Measurements from ENCODE around the gene PDHX.

PDHX gene

DNA sequence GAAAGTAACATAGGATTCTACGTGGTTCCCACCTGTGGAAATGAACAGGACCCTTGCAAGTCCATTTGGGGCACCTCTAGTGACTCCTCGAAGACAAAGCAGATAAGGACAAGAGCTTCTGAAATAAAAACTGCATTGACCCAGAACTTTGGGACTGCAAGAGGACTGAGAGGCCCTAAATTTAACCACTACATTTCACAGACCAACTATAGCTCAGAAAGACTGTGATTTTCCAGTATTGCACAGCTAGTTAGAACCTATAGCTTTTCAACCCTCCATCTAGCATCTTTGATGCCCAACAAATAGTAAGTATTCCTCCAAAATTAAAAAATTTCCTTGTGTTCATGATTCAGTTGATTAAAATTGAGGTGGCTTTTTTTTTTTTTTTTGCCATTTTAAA lies 114.9 kb downstream of the PDHX start:
- no peaks in the 10 kb centered on the region for H3K36me3 ChIP-seq (ENCODE audit: insufficient read depth, low read length)
- no peaks in the 10 kb centered on the region for H3K27me3 ChIP-seq (ENCODE audit: insufficient read depth, low read length)
- no peak overlapping the region for H3K4me3 ChIP-seq (ENCODE audit: low read length)
- H3K4me1 ChIP-seq (ENCODE audit: insufficient read depth, low read length) = no peaks in the 10 kb centered on the region
- H3K9me3 ChIP-seq (ENCODE audit: low read length) = no peaks in the 10 kb centered on the region
- H2AFZ ChIP-seq (ENCODE audit: low read depth, low read length) = no peak overlapping the region

- Histone ChIP-seq H3K4me3 (ENCODE audit: low read length) (no peak overlapping the region), H3K4me1 (ENCODE audit: insufficient read depth, low read length) (no peaks in the 10 kb centered on the region), H2AFZ (ENCODE audit: low read depth, low read length) (no peak overlapping the region), H3K27me3 (ENCODE audit: insufficient read depth, low read length) (no peaks in the 10 kb centered on the region), H3K36me3 (ENCODE audit: insufficient read depth, low read length) (no peaks in the 10 kb centered on the region), H3K9me3 (ENCODE audit: low read length) (no peaks in the 10 kb centered on the region)
These were observed 115.4 kb downstream of the PDHX start for GRCh38 chr11:35031867-35032266.

DNA sequence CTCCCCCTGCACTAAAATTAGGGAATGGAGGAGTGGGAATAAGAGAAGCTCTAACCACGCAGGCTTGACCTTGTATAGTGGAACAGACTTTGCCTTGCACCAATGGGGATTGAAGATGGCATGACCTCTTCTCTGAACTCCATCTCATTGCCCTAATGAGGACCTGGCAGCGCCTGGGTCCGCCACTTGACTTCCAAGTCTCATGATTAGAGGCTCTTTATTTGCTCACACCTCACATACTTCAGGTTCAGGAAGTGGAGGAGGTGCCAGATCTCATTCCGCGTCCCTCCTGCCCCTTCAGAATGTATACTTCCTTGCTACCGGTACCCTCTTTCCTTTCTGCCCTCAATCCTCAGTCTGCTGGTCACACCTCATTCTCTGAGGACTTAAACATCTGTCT lies 116.6 kb downstream of the PDHX start:
- Histone ChIP-seq H3K4me3 (ENCODE audit: low read length) (no peak overlapping the region), H3K27me3 (ENCODE audit: insufficient read depth, low read length) (no peaks in the 10 kb centered on the region), H3K4me1 (ENCODE audit: insufficient read depth, low read length) (no peaks in the 10 kb centered on the region), H3K9me3 (ENCODE audit: low read length) (peaks cover 3% of the 10 kb centered on the region), H2AFZ (ENCODE audit: low read depth, low read length) (no peak overlapping the region), H3K36me3 (ENCODE audit: insufficient read depth, low read length) (no peaks in the 10 kb centered on the region)

DNA sequence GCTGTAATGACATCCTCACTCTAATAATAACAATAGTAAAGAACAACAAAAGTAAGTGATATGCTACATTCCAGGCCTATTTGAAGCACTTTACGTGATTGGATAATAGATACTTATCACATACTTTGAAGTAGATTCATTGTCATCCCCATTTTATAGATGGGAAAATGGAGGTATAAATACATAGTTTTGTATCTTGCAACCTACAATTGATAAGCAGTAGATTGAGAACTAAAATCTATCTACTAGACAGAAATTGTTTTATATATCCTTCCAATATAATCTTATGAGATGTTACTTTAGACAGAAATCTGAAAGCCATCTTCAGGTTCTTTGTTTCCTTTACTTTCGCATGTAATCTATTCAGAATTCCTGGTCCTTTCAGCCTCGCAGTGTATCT lies 118.0 kb downstream of the PDHX start:
- Histone ChIP-seq H3K27me3 (ENCODE audit: insufficient read depth, low read length) (no peaks in the 10 kb centered on the region), H3K4me3 (ENCODE audit: low read length) (no peak overlapping the region), H3K9me3 (ENCODE audit: low read length) (peaks cover 3% of the 10 kb centered on the region), H3K4me1 (ENCODE audit: insufficient read depth, low read length) (no peaks in the 10 kb centered on the region), H3K36me3 (ENCODE audit: insufficient read depth, low read length) (no peaks in the 10 kb centered on the region), H2AFZ (ENCODE audit: low read depth, low read length) (no peak overlapping the region)

- Histone ChIP-seq H3K4me1 (ENCODE audit: insufficient read depth, low read length) (no peaks in the 10 kb centered on the region), H3K36me3 (ENCODE audit: insufficient read depth, low read length) (no peaks in the 10 kb centered on the region), H3K9me3 (ENCODE audit: low read length) (peaks cover 3% of the 10 kb centered on the region), H2AFZ (ENCODE audit: low read depth, low read length) (no peak overlapping the region), H3K27me3 (ENCODE audit: insufficient read depth, low read length) (no peaks in the 10 kb centered on the region), H3K4me3 (ENCODE audit: low read length) (no peak overlapping the region)
These were observed 119.5 kb downstream of the PDHX start for GRCh38 chr11:35035894-35036408.

GRCh38 chr11:35036639-35037038 lies 120.2 kb downstream of the PDHX start:
- H2AFZ ChIP-seq (ENCODE audit: low read depth, low read length) = no peak overlapping the region
- no peak overlapping the region for H3K4me3 ChIP-seq (ENCODE audit: low read length)
- H3K4me1 ChIP-seq (ENCODE audit: insufficient read depth, low read length) = no peaks in the 10 kb centered on the region
- H3K9me3 ChIP-seq (ENCODE audit: low read length) = peaks cover 3% of the 10 kb centered on the region
- no peaks in the 10 kb centered on the region for H3K27me3 ChIP-seq (ENCODE audit: insufficient read depth, low read length)
- H3K36me3 ChIP-seq (ENCODE audit: insufficient read depth, low read length) = no peaks in the 10 kb centered on the region

DNA sequence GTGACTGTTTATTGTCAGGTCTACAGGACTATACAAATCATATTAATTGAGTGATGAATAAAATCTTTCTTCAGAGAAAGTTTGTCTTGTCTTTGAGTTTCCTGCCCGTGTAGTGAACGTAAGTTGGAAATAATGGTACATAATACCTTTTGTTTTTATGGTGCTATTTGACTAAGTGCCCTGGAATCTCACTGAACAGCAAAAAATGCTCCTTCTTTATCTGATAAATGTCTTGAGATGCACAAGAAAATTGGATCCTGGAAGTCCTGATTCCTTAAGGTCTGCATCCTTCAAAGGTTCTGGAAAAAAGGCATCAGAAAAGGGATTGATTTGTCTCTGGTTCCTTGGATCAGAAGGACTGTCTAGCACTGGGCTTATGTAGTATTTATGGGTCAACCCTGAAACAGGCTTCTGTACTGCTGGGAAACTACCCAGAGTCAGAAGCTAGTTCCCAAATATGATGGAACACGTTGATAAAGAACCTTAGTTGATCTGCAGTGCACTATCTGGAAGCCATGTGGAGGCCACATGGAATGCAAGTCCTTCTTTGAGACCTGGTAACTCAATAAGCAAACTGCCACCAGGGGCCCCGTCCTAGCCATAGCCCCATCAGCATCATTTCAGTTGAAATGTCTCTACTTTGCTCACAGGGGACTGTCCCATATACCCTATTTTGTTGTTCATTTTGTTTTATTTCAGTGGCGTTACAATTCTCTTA lies 122.0 kb downstream of the PDHX start:
- Histone ChIP-seq H3K4me1 (ENCODE audit: insufficient read depth, low read length) (no peaks in the 10 kb centered on the region), H3K27me3 (ENCODE audit: insufficient read depth, low read length) (no peaks in the 10 kb centered on the region), H3K9me3 (ENCODE audit: low read length) (peaks cover 3% of the 10 kb centered on the region), H3K36me3 (ENCODE audit: insufficient read depth, low read length) (no peaks in the 10 kb centered on the region), H2AFZ (ENCODE audit: low read depth, low read length) (no peak overlapping the region), H3K4me3 (ENCODE audit: low read length) (no peak overlapping the region)

DNA sequence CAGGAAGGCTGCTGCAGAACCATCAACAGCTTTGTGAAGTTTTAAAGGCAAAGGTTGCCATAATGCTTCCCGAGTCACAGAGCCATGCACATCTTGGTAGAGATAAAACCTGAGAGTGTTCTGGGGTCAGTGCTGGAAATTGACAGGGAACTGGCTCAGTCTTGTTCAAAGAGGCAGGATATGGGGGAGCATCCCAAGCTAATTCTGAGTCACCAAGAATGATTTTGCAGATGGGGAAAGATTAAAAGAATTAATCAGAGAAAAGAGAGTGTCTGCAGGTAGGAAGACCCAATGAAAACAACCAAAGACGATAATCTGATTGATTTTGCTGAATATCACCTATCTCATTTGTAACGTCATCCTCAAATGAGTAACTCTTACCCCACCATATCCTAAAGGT lies 122.7 kb downstream of the PDHX start:
- Histone ChIP-seq H3K9me3 (ENCODE audit: low read length) (peaks cover 3% of the 10 kb centered on the region), H2AFZ (ENCODE audit: low read depth, low read length) (no peak overlapping the region), H3K4me1 (ENCODE audit: insufficient read depth, low read length) (no peaks in the 10 kb centered on the region), H3K27me3 (ENCODE audit: insufficient read depth, low read length) (no peaks in the 10 kb centered on the region), H3K4me3 (ENCODE audit: low read length) (no peak overlapping the region), H3K36me3 (ENCODE audit: insufficient read depth, low read length) (no peaks in the 10 kb centered on the region)

- Histone ChIP-seq H3K9me3 (ENCODE audit: low read length) (peaks cover 3% of the 10 kb centered on the region), H3K27me3 (ENCODE audit: insufficient read depth, low read length) (no peaks in the 10 kb centered on the region), H3K36me3 (ENCODE audit: insufficient read depth, low read length) (no peaks in the 10 kb centered on the region), H3K4me3 (ENCODE audit: low read length) (no peak overlapping the region), H2AFZ (ENCODE audit: low read depth, low read length) (no peak overlapping the region), H3K4me1 (ENCODE audit: insufficient read depth, low read length) (peaks cover 2% of the 10 kb centered on the region)
These were observed 124.0 kb downstream of the PDHX start for GRCh38 chr11:35040221-35040942.

GRCh38 chr11:35041070-35041554 lies 124.7 kb downstream of the PDHX start:
- H3K4me1 ChIP-seq (ENCODE audit: insufficient read depth, low read length) = peaks cover 2% of the 10 kb centered on the region
- H3K36me3 ChIP-seq (ENCODE audit: insufficient read depth, low read length) = no peaks in the 10 kb centered on the region
- peaks cover 3% of the 10 kb centered on the region for H3K9me3 ChIP-seq (ENCODE audit: low read length)

DNA sequence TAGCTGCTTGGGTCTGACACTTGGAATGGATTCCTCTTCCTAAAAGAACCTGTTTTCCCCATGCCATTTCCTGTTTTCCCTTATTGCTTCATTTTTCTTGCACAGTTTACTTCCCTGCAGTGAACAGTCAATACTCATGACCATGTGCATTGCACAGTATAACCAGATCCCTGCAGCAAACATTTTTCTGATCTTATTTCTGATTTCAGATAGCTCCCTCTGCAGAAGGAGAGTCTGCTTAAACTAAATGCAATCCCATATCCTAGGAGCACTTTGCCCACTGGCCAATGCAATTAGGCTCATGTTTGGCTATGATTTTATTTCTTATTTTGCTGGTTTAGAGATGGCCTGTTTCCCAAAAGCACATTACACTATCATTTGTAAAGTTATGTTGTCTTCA lies 125.8 kb downstream of the PDHX start:
- Histone ChIP-seq H3K4me3 (ENCODE audit: low read length) (no peak overlapping the region), H3K27me3 (ENCODE audit: insufficient read depth, low read length) (no peaks in the 10 kb centered on the region), H3K36me3 (ENCODE audit: insufficient read depth, low read length) (no peaks in the 10 kb centered on the region), H3K9me3 (ENCODE audit: low read length) (peaks cover 3% of the 10 kb centered on the region), H2AFZ (ENCODE audit: low read depth, low read length) (no peak overlapping the region), H3K4me1 (ENCODE audit: insufficient read depth, low read length) (peaks cover 2% of the 10 kb centered on the region)

More at GRCh38 chr11:35041070-35041554, 124.7 kb downstream of the PDHX start:
- H3K27me3 ChIP-seq (ENCODE audit: insufficient read depth, low read length) = no peaks in the 10 kb centered on the region
- no peak overlapping the region for H2AFZ ChIP-seq (ENCODE audit: low read depth, low read length)
- no peak overlapping the region for H3K4me3 ChIP-seq (ENCODE audit: low read length)

DNA sequence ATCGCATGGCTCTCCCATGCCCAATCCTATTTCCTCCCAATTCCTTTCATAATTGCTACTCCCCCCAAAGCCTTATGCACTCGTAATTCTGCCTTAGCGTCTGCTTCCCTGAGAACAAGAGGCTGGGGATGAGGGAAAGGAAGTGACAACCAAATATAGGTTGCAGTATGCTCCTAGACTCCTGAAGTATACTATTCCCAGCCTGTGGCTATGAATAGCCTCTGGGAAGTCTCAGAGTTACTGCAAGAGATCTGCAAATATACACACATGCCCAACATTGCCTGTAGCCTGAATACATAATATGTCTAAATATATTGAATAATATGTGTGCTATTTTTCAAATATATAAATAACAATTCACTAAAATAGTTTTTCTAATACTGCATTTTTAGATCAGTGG lies 126.5 kb downstream of the PDHX start:
- Histone ChIP-seq H3K36me3 (ENCODE audit: insufficient read depth, low read length) (no peaks in the 10 kb centered on the region), H2AFZ (ENCODE audit: low read depth, low read length) (no peak overlapping the region), H3K27me3 (ENCODE audit: insufficient read depth, low read length) (no peaks in the 10 kb centered on the region), H3K4me3 (ENCODE audit: low read length) (no peak overlapping the region), H3K4me1 (ENCODE audit: insufficient read depth, low read length) (peaks cover 2% of the 10 kb centered on the region), H3K9me3 (ENCODE audit: low read length) (no peaks in the 10 kb centered on the region)

DNA sequence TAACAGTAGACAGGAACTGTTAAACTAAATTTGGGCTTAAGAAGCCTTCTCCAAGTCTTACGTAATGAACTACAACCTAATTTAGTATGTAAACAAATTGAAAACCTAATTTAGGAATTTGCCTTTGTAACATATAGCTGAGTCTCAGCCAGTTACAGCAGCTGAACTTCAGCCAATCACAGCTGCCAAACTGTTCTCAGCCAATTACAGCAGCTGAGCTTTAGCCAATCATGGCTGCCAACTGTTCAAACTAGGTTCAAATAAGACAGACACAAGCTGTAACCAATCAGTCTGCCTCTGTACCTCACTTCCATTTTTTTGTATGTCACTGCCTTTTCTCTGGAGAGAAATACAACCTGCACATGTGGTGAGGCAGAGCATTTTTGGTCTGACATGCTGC lies 127.5 kb downstream of the PDHX start:
- no peak overlapping the region for H3K4me3 ChIP-seq (ENCODE audit: low read length)
- no peaks in the 10 kb centered on the region for H3K9me3 ChIP-seq (ENCODE audit: low read length)
- H3K4me1 ChIP-seq (ENCODE audit: insufficient read depth, low read length) = peaks cover 2% of the 10 kb centered on the region
- H3K27me3 ChIP-seq (ENCODE audit: insufficient read depth, low read length) = no peaks in the 10 kb centered on the region
- H3K36me3 ChIP-seq (ENCODE audit: insufficient read depth, low read length) = no peaks in the 10 kb centered on the region
- no peak overlapping the region for H2AFZ ChIP-seq (ENCODE audit: low read depth, low read length)

Measured in neuron (in vitro differentiated cells).